Gastroesophageal sphincter (tissue), 4 donors: ENCODE measurements around the gene TSPAN12. TPM values are rescaled to one million over a fixed set of nuclear protein-coding genes. Genes with fewer than 3 reads are reported as not detected.
"Not testable (repeated sequence)": the region's sequence is repeated elsewhere in the genome, so short reads cannot be mapped to it uniquely, and the experiment has no call there.

Source experiments
- ATAC-seq: fragments of 150-250 bp; one replicate; pipeline ENCODE4 v1.9.1; 2016; ENCODE audit warnings: mild to moderate bottlenecking, moderate library complexity
- H3K27ac ChIP-seq, 4 donors: fragments of 200-600 bp; sonication (generic) in 3 of 4; 1 replicate in 3 of 4; 2 replicates in 1 of 4; pipeline ENCODE4 v1.5.1; 2016 to 2019
- H3K27me3 ChIP-seq: fragments of 200-600 bp; sonication (generic); one replicate; pipeline ENCODE4 v1.5.1; 2019
- H3K36me3 ChIP-seq, 2 donors: fragments of 200-600 bp; sonication (generic); one replicate each; pipeline ENCODE4 v1.5.1; 2019; ENCODE audit warnings: control low read depth in 1 of 2
- H3K4me1 ChIP-seq, 3 donors: fragments of 200-600 bp; sonication (generic); 1 replicate in 2 of 3; 2 replicates in 1 of 3; pipeline ENCODE4 v1.5.1; 2016 to 2019; ENCODE audit warnings: control low read depth in 2 of 3
- H3K4me3 ChIP-seq, 2 donors: fragments of 200-600 bp; sonication (generic); one replicate each; pipeline ENCODE4 v1.5.1; 2019; ENCODE audit warnings: mild to moderate bottlenecking in 1 of 2, moderate library complexity in 1 of 2
- H3K9me3 ChIP-seq, 3 donors: fragments of 200-600 bp; sonication (generic); one replicate each; pipeline ENCODE4 v1.5.1; 2017 to 2019; ENCODE audit warnings: control low read depth in 2 of 3
- EP300 ChIP-seq: sonication (generic); formaldehyde crosslinking; IDR thresholded peaks from one replicate; pipeline ENCODE4 v1.6.1; 2017; ENCODE audit warnings: antibody characterized with exemption, mild to moderate bottlenecking
- POLR2A ChIP-seq, 2 donors: fragments of 450-650 bp; IDR thresholded peaks; one replicate each; pipeline ENCODE4 v1.6.1; 2017; ENCODE audit warnings: antibody characterized with exemption in 2 of 2, mild to moderate bottlenecking in 2 of 2, moderate library complexity in 1 of 2
- POLR2AphosphoS5 ChIP-seq: sonication (generic); formaldehyde crosslinking; IDR thresholded peaks from one replicate; pipeline ENCODE4 v1.6.1; 2017; ENCODE audit warnings: antibody characterized with exemption
- WGBS, 2 donors: methylation state at CpG; one replicate each; pipeline ENCODE4 v1.1.5; 2018; ENCODE audit warnings: low coverage in 1 of 2; 5-methylcytosine and 5-hydroxymethylcytosine counted together
- total RNA-seq, 4 donors: library from RNA; depleted of rRNA; stranded (reverse); fragments of >200 nt; gene quantifications; one replicate each; pipeline ENCODE4 v1.1.0, GENCODE V29; 2016
- TF ChIP-seq, protein P1 (sequence below), 4 experiments: fragments of 200-600 bp in 2 of 4; fragments of 450-650 bp in 2 of 4; sonication (generic) in 1 of 4; IDR thresholded peaks; one replicate each; pipeline ENCODE4 v1.5.1; 2017 to 2019; ENCODE audit warnings: antibody characterized with exemption in 4 of 4, mild to moderate bottlenecking in 2 of 4, moderate library complexity in 2 of 4

Gene TSPAN12, protein sequence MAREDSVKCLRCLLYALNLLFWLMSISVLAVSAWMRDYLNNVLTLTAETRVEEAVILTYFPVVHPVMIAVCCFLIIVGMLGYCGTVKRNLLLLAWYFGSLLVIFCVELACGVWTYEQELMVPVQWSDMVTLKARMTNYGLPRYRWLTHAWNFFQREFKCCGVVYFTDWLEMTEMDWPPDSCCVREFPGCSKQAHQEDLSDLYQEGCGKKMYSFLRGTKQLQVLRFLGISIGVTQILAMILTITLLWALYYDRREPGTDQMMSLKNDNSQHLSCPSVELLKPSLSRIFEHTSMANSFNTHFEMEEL
- 10 to 100 TPM in 1 of 4 donors, 1 to 10 TPM in 3; 4.4 to 25.3 (median 6.9) TPM for total RNA-seq

DNA sequence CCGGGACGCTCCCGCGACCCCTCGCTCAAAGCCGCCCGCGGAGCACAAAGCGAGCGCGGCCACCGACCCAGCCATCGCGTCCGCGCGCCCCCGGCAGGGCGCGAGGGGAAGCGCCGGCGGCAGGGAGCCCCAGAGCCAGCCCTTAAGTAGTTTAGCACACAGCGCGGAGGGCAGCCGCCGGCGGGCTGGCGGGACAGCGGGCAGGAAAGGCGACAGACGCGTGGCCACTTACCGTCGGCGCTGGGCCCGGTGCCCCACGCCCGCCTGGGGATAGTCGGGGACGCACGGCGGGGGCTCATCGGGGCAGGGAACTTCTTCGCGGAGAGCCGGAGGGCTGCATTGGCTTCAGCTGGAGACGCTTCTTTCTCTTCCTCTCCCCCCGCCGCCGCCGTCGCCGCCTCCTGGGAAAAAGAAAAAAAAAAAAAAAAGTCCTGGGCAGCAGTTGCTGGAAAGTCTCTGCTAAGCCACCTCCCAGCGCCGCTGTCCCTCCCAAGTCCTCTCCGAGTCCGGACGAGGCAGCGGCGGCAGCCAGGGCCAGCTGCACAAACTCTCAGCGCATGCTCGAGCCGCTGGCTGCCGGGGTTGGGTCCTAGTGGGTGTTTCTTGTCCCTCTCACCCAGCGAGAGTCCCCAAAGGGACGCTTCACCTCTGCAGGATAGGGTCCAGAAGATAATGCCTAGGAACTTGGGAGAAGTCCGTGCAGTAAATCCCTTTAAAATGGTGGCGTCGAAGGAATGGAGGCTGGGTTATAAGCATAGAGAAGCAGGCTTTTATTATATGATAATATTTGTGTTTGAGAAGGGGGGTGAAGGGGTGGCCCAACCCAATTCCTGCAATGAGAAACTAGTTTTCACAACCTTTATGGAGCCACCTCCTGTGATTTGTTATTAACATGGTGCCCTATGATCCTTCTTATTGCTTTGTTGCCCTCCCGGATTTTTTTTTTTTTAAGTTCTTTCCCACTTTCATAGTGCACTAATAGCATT lies at the start of gene TSPAN12:
TSS of gene TSPAN12 (minus strand) at position 557 of the 986 bp plus-strand sequence. CDS start 1,381 bp downstream, outside the sequence.
- peak; percentile 93 for ATAC-seq
- Histone ChIP-seq H3K27me3 (no peaks in the 10 kb centered on the region), H3K4me3 (peak within 1 kb of the TSS; percentile 62 to 65), H3K27ac (peak within 1 kb of the TSS; percentile 36 to 93 (median 86)), H3K9me3 (no peaks in the 10 kb centered on the region), H3K36me3 (no peaks in the 10 kb centered on the region), H3K4me1 (peaks cover 0 to 21% (median 4%) of the 10 kb centered on the region in 3 donors)
- WGBS, 2 donors = 0% methylated on average over 4 to 6 of the region's 71 CpGs
- TF ChIP-seq POLR2A (IDR thresholded peaks at IDR 0.05) (peak in 1 of 2 donors; percentile 10), POLR2AphosphoS5 (no peak)
- TF ChIP-seq, protein P1, sequence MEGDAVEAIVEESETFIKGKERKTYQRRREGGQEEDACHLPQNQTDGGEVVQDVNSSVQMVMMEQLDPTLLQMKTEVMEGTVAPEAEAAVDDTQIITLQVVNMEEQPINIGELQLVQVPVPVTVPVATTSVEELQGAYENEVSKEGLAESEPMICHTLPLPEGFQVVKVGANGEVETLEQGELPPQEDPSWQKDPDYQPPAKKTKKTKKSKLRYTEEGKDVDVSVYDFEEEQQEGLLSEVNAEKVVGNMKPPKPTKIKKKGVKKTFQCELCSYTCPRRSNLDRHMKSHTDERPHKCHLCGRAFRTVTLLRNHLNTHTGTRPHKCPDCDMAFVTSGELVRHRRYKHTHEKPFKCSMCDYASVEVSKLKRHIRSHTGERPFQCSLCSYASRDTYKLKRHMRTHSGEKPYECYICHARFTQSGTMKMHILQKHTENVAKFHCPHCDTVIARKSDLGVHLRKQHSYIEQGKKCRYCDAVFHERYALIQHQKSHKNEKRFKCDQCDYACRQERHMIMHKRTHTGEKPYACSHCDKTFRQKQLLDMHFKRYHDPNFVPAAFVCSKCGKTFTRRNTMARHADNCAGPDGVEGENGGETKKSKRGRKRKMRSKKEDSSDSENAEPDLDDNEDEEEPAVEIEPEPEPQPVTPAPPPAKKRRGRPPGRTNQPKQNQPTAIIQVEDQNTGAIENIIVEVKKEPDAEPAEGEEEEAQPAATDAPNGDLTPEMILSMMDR (IDR thresholded peaks at IDR 0.05) = peak; percentile 46 to 83 (median 71)

DNA sequence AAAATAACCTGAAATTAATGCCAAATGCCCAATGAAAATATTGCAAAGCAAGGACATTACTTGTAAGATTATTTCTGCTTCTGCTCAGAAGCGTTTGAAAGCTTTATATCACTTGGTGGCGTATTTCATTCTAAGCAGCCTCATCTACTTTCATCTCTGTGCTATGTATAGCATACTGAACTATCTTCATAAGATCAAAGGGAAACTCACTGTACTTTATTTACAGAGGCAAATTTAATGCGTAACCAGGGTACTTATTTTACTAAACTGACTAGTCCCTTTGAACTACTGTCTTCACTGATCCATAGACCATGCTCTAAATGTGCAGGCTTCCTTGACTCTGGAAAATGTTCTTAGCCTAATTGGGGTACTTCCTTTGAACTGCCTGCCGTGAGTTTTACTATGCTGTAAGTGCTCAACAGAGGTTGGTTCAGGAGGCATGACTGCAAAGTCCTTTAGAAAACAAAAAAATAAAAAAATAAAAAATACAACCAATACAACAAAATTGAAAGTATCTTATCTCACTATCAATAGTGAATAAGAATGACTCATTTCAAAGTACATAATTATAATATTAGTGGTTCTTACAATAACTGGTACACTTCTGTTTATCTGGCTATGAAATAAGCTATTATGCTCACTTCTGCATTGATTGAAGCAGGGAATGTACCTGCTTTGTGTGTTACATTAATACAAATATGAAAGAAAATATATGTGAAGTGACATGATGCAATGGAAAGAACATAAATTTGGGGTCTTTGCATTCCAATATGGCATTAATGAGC lies 41.0 kb upstream of the TSPAN12 start:
- TF ChIP-seq POLR2A (IDR thresholded peaks at IDR 0.05) = no peak
- TF ChIP-seq EP300 = no peak
- TF ChIP-seq, protein P1 (IDR thresholded peaks at IDR 0.05) = no peak
- WGBS, 2 donors = 55 to 63% methylated on average over 3 to 4 of the region's 4 CpGs
- Histone ChIP-seq H3K27ac (no peak overlapping the region), H3K9me3 (peaks cover 0 to 14% (median 0%) of the 10 kb centered on the region in 3 donors), H3K4me1 (no peaks in the 10 kb centered on the region), H3K36me3 (peaks cover 0 to 4% of the 10 kb centered on the region in 2 donors), H3K27me3 (no peaks in the 10 kb centered on the region), H3K4me3 (no peak overlapping the region)
- no peak for ATAC-seq

DNA sequence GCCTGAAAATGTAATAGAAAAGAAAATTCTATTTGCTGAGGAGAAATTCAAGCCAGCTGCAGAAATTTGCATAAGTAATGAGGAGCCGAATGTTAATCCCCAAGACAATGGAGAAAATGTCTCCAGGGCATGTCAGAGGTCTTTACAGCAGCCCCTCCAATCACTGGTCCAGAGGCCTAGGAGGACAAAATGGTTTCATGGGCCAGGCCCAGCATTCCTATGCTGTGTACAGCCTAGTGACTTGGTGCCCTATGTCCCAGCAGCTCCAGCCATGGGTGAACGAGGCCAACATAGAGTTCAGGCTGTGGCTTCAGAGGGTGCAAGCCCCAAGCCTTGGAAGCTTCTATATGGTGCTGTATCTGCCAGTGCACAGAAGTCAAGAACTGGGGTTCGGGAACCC lies 37.3 kb upstream of the TSPAN12 start:
- peaks cover 0 to 17% (median 0%) of the 10 kb centered on the region in 3 donors for H3K9me3 ChIP-seq
- not testable (repeated sequence) for H3K27me3 ChIP-seq, ATAC-seq, H3K27ac ChIP-seq, H3K36me3 ChIP-seq, H3K4me3 ChIP-seq, H3K4me1 ChIP-seq
- 77 to 86% methylated on average over 1 to 2 of the region's 3 CpGs for WGBS, 2 donors

DNA sequence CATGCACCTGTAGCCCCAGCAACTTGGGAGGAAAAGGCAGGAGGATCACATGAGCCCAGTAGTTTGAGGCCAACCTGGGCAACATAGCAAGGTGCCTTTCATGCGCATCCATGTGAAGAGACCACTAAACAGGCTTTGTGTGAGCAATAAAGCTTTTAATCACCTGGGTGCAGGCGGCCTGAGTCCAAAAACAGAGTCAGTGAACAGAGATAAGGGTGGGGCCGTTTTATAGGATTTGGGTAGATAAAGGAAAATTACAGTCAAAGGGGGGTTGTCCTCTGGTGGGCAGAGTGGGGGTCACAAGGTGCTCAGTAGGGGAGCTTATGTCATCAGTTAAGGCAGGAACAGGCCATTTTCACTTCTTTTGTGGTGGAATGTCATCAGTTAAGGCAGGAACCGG lies 27.7 kb upstream of the TSPAN12 start:
- not testable (repeated sequence) for H3K27ac ChIP-seq, H3K9me3 ChIP-seq, H3K4me1 ChIP-seq, H3K4me3 ChIP-seq, H3K36me3 ChIP-seq, ATAC-seq, H3K27me3 ChIP-seq
- 82% methylated on average over 4 of the region's 4 CpGs; no CpG with 5 or more reads in 1 of the 2 donors for WGBS, 2 donors

DNA sequence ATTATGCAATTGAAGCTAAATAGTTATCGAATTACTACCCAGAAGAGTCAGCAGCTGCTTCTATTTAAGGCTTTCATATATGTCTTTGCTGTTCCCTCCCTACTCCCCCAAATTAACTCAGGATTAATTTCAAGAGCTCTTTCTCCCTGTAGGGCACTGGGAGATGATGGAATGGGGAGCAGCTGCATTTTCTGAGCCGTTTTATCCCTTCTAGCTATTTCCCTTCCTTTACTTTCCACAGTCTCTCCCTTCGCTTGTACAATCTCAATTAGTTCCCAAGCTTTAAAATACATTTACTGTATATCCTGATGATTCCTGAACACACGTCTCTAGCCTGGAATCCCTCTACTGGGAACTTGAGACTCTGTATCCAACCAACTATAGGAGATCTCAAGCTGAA lies 19.8 kb upstream of the TSPAN12 start:
- TF ChIP-seq, protein P1 (IDR thresholded peaks at IDR 0.05) = no peak
- TF ChIP-seq POLR2AphosphoS5 (no peak), POLR2A (IDR thresholded peaks at IDR 0.05) (no peak), EP300 (no peak)
- Histone ChIP-seq H3K4me3 (no peak overlapping the region), H3K36me3 (no peaks in the 10 kb centered on the region), H3K9me3 (no peaks in the 10 kb centered on the region), H3K27me3 (no peaks in the 10 kb centered on the region), H3K27ac (no peak overlapping the region), H3K4me1 (no peaks in the 10 kb centered on the region)
- WGBS, 2 donors = 48 to 56% methylated on average over 4 of the region's 4 CpGs
- ATAC-seq = no peak
